ENCODE measurements around the gene COL6A2. TPM values are rescaled to one million over a fixed set of nuclear protein-coding genes. Genes with fewer than 3 reads are reported as not detected.
A peak's percentile ranks its signal among the peaks of the same experiment; 100 is the strongest.

Gene COL6A2
- total RNA-seq, 4 donors from 2014 or later = 88.9 to 150 (median 126) TPM

- no peaks in the 10 kb centered on the region for H3K9me3 ChIP-seq
- H3K27me3 ChIP-seq = no peaks in the 10 kb centered on the region
- TF ChIP-seq POLR2A (IDR thresholded peaks at IDR 0.05) (no peak), POLR2AphosphoS5 (IDR thresholded peaks at IDR 0.05) (no peak), CTCF (IDR thresholded peaks at IDR 0.05) (no peak), EP300 (IDR thresholded peaks at IDR 0.05) (no peak)
- H3K4me1 ChIP-seq = peaks cover 27% of the 10 kb centered on the region
- no peak overlapping the region for H3K4me3 ChIP-seq
- no peak overlapping the region for H3K27ac ChIP-seq
- DNase-seq (ENCODE audit: low spot score in 2 of 2) = no peak
- 83% methylated on average over 5 of the region's 5 CpGs for WGBS
- H3K36me3 ChIP-seq = no peaks in the 10 kb centered on the region
Observed at GRCh38 chr21:46089285-46089684, 8.6 kb upstream of the COL6A2 start.

- TF ChIP-seq EP300 (IDR thresholded peaks at IDR 0.05) (no peak), POLR2A (IDR thresholded peaks at IDR 0.05) (no peak), POLR2AphosphoS5 (IDR thresholded peaks at IDR 0.05) (no peak), CTCF (IDR thresholded peaks at IDR 0.05) (no peak)
Observed at GRCh38 chr21:46091118-46091517, 6.8 kb upstream of the COL6A2 start.

GRCh38 chr21:46091631-46092025, 6.3 kb upstream of the COL6A2 start:
- Histone ChIP-seq H3K9me3 (no peaks in the 10 kb centered on the region), H3K4me3 (peak overlapping the region; percentile 15), H3K36me3 (no peaks in the 10 kb centered on the region), H3K4me1 (peaks cover 26% of the 10 kb centered on the region), H3K27ac (peak overlapping the region; percentile 81), H3K27me3 (no peaks in the 10 kb centered on the region)
- no peak for DNase-seq (ENCODE audit: low spot score in 2 of 2)
- TF ChIP-seq CTCF (IDR thresholded peaks at IDR 0.05) (no peak), POLR2AphosphoS5 (IDR thresholded peaks at IDR 0.05) (no peak), POLR2A (IDR thresholded peaks at IDR 0.05) (no peak), EP300 (IDR thresholded peaks at IDR 0.05) (no peak)
- 75% methylated on average over 8 of the region's 8 CpGs for WGBS

More at GRCh38 chr21:46091118-46091517, 6.8 kb upstream of the COL6A2 start:
- peaks cover 26% of the 10 kb centered on the region for H3K4me1 ChIP-seq
- no peak for DNase-seq (ENCODE audit: low spot score in 2 of 2)
- H3K27me3 ChIP-seq = no peaks in the 10 kb centered on the region
- H3K4me3 ChIP-seq = no peak overlapping the region
- no peaks in the 10 kb centered on the region for H3K36me3 ChIP-seq
- WGBS = 80% methylated on average over 4 of the region's 4 CpGs
- H3K27ac ChIP-seq = peak overlapping the region; percentile 81
- no peaks in the 10 kb centered on the region for H3K9me3 ChIP-seq

GRCh38 chr21:46092026-46092764, 5.7 kb upstream of the COL6A2 start:
- H3K27ac ChIP-seq = peak overlapping the region; percentile 81
- WGBS = 65% methylated on average over 22 of the region's 23 CpGs

More at GRCh38 chr21:46092026-46092764, 5.7 kb upstream of the COL6A2 start:
- Histone ChIP-seq H3K36me3 (no peaks in the 10 kb centered on the region), H3K27me3 (peaks cover 1% of the 10 kb centered on the region), H3K9me3 (no peaks in the 10 kb centered on the region), H3K4me3 (peak overlapping the region; percentile 15), H3K4me1 (peaks cover 28% of the 10 kb centered on the region)
- peak in 1 of 2 donors; percentile 86 for DNase-seq (ENCODE audit: low spot score in 2 of 2)
- TF ChIP-seq POLR2A (IDR thresholded peaks at IDR 0.05) (peak in 1 of 2 donors; percentile 43), POLR2AphosphoS5 (IDR thresholded peaks at IDR 0.05) (peak in 2 of 3 donors; percentile 48 to 58), CTCF (IDR thresholded peaks at IDR 0.05) (peak in 1 of 2 donors; percentile 8), EP300 (IDR thresholded peaks at IDR 0.05) (no peak)

Measured in suprapubic skin (tissue), 4 donors.